H9 (cell line): Measurements from ENCODE around the gene CCDC93. TPM values are rescaled to one million over a fixed set of nuclear protein-coding genes. Genes with fewer than 3 reads are reported as not detected.

Experiments used
- DNase-seq: peaks from one replicate; pipeline ENCODE4 v3.0.0-alpha.2; 2017
- H2AFZ ChIP-seq: one replicate; pipeline ENCODE4 v1.6.1; 2013; ENCODE audit warnings: mild to moderate bottlenecking, low read length, control low read depth, moderate library complexity
- H2AK5ac ChIP-seq: 2 replicates; pipeline ENCODE4 v1.6.1; 2013; ENCODE audit warnings: low read length, control low read depth, mixed read lengths; ENCODE audit not compliant: insufficient read length
- H2BK120ac ChIP-seq: one replicate; pipeline ENCODE4 v1.6.1; 2013; ENCODE audit warnings: low read depth, mild to moderate bottlenecking, low read length, control low read depth, inconsistent platforms; ENCODE audit not compliant: poor library complexity, severe bottlenecking
- H2BK12ac ChIP-seq: 2 replicates; pipeline ENCODE4 v1.6.1; 2013; ENCODE audit warnings: low read length, control low read depth, mixed read lengths, low read depth; ENCODE audit not compliant: insufficient read length
- H2BK15ac ChIP-seq: 2 replicates; pipeline ENCODE4 v1.6.1; 2013; ENCODE audit warnings: low read depth, low read length, control low read depth
- H2BK20ac ChIP-seq: one replicate; pipeline ENCODE4 v1.6.1; 2013; ENCODE audit warnings: low read depth, mild to moderate bottlenecking, low read length, control low read depth, inconsistent platforms; ENCODE audit not compliant: poor library complexity, severe bottlenecking
- H2BK5ac ChIP-seq: 2 replicates; pipeline ENCODE4 v1.6.1; 2013; ENCODE audit warnings: low read length, control low read depth, mixed read lengths; ENCODE audit not compliant: insufficient read length
- H3K14ac ChIP-seq: 2 replicates; pipeline ENCODE4 v1.6.1; 2013; ENCODE audit warnings: low read length, control low read depth; ENCODE audit not compliant: insufficient read depth
- H3K18ac ChIP-seq: 2 replicates; pipeline ENCODE4 v1.6.1; 2013; ENCODE audit warnings: low read depth, mild to moderate bottlenecking, mixed read lengths, low read length, control low read depth; ENCODE audit not compliant: insufficient read length
- H3K23ac ChIP-seq: 2 replicates; pipeline ENCODE4 v1.6.1; 2013; ENCODE audit warnings: low read length, control low read depth, mixed read lengths, low read depth; ENCODE audit not compliant: insufficient read length
- H3K23me2 ChIP-seq: 2 replicates; pipeline ENCODE4 v1.6.1; 2013; ENCODE audit warnings: low read depth, mild to moderate bottlenecking, mixed read lengths, low read length, control low read depth; ENCODE audit not compliant: insufficient read length, poor library complexity, severe bottlenecking
- H3K27ac ChIP-seq: 2 replicates; pipeline ENCODE4 v1.5.1; 2013; ENCODE audit warnings: low read length, control low read depth, mixed read lengths, low read depth; ENCODE audit not compliant: insufficient read length
- H3K27me3 ChIP-seq: 2 replicates; pipeline ENCODE4 v1.6.1; 2013; ENCODE audit warnings: low read length, control low read depth, inconsistent platforms; ENCODE audit not compliant: insufficient read depth
- H3K4ac ChIP-seq: 2 replicates; pipeline ENCODE4 v1.6.1; 2013; ENCODE audit warnings: low read depth, mild to moderate bottlenecking, control low read depth, inconsistent platforms, low read length, moderate library complexity
- H3K4me1 ChIP-seq: 2 replicates; pipeline ENCODE4 v1.6.1; 2013; ENCODE audit warnings: low read length, control low read depth, inconsistent platforms; ENCODE audit not compliant: insufficient read depth
- H3K4me2 ChIP-seq: 2 replicates; pipeline ENCODE4 v1.6.1; 2013; ENCODE audit warnings: low read length, control low read depth, mixed read lengths; ENCODE audit not compliant: insufficient read length, insufficient read depth
- H3K56ac ChIP-seq: 2 replicates; pipeline ENCODE4 v1.6.1; 2013; ENCODE audit warnings: low read depth, mild to moderate bottlenecking, mixed read lengths, low read length, control low read depth; ENCODE audit not compliant: insufficient read length
- H3K79me1 ChIP-seq: 2 replicates; pipeline ENCODE4 v1.6.1; 2013; ENCODE audit warnings: low read depth, mild to moderate bottlenecking, moderate library complexity, low read length, control low read depth, inconsistent platforms; ENCODE audit not compliant: insufficient read depth, poor library complexity, severe bottlenecking
- H3K79me2 ChIP-seq: 2 replicates; pipeline ENCODE4 v1.6.1; 2013; ENCODE audit warnings: low read length, control low read depth, inconsistent platforms; ENCODE audit not compliant: insufficient read depth
- H3K9ac ChIP-seq: 2 replicates; pipeline ENCODE4 v1.6.1; 2013; ENCODE audit warnings: low read length, control low read depth, mixed read lengths; ENCODE audit not compliant: insufficient read length; ENCODE audit errors: extremely low read depth
- H3K9me3 ChIP-seq: one replicate; pipeline ENCODE4 v1.6.1; 2013; ENCODE audit warnings: low read depth, low read length, inconsistent platforms; ENCODE audit not compliant: control insufficient read depth
- H3T11ph ChIP-seq: one replicate; pipeline ENCODE4 v1.6.1; 2013; ENCODE audit warnings: mild to moderate bottlenecking, low read length, control low read depth, inconsistent platforms
- H4K20me1 ChIP-seq: one replicate; pipeline ENCODE4 v1.6.1; 2013; ENCODE audit not compliant: control insufficient read depth, insufficient read length, insufficient read depth
- H4K5ac ChIP-seq: 2 replicates; pipeline ENCODE4 v1.6.1; 2013; ENCODE audit warnings: low read depth, mild to moderate bottlenecking, mixed read lengths, low read length, control low read depth; ENCODE audit not compliant: insufficient read length
- H4K8ac ChIP-seq: replicated peaks from 2 replicates; pipeline ENCODE4 v1.6.1; 2013; ENCODE audit warnings: low read length, control low read depth, mixed read lengths, low read depth; ENCODE audit not compliant: insufficient read length
- H4K91ac ChIP-seq: 2 replicates; pipeline ENCODE4 v1.6.1; 2013; ENCODE audit warnings: low read depth, mild to moderate bottlenecking, moderate library complexity, mixed read lengths, low read length, control low read depth; ENCODE audit not compliant: insufficient read length
- H3K27ac Mint-ChIP-seq, 3 experiments: 2 replicates in 2 of 3; 3 replicates in 1 of 3; pipeline ENCODE4 v1.8.0; 2020 to 2021; ENCODE audit warnings: mixed read lengths in 3 of 3, mild to moderate bottlenecking in 1 of 3, moderate library complexity in 1 of 3
- H3K27me3 Mint-ChIP-seq: 2 replicates; pipeline ENCODE4 v1.8.0; 2021; ENCODE audit warnings: low read depth, mild to moderate bottlenecking, moderate library complexity, mixed read lengths
- H3K36me3 Mint-ChIP-seq, 3 experiments: 2 replicates in 2 of 3; 3 replicates in 1 of 3; pipeline ENCODE4 v1.8.0; 2020 to 2021; ENCODE audit warnings: low read depth in 3 of 3, mixed read lengths in 3 of 3; ENCODE audit not compliant: insufficient read depth in 1 of 3
- H3K4me1 Mint-ChIP-seq, 2 experiments: 2 replicates each; pipeline ENCODE4 v1.8.0; 2020; ENCODE audit warnings: mixed read lengths in 2 of 2
- H3K4me3 Mint-ChIP-seq, 2 experiments: 2 replicates in 1 of 2; 3 replicates in 1 of 2; pipeline ENCODE4 v1.8.0; 2020 to 2021; ENCODE audit warnings: mild to moderate bottlenecking in 2 of 2, mixed read lengths in 2 of 2, moderate library complexity in 1 of 2
- H3K9me3 Mint-ChIP-seq, 2 experiments: 2 replicates in 1 of 2; 3 replicates in 1 of 2; pipeline ENCODE4 v1.8.0; 2020; ENCODE audit warnings: mild to moderate bottlenecking in 2 of 2, mixed read lengths in 2 of 2, moderate library complexity in 1 of 2
- WGBS: extraction: QIAGEN DNeasy Blood & Tissue Kit; methylation state at CpG from one replicate; pipeline ENCODE4 v1.1.7; 2013; ENCODE audit warnings: missing lambda C conversion rate, low lambda C conversion rate, mixed read lengths; ENCODE audit not compliant: insufficient read length; ENCODE audit errors: extremely low coverage; 5-methylcytosine and 5-hydroxymethylcytosine counted together
- total RNA-seq: library from RNA; stranded (reverse); gene quantifications from 2 replicates; pipeline ENCODE4 v1.2.1, GENCODE V29; 2021
- TF ChIP-seq, protein P1 (sequence below): fragments of 200-600 bp; sonication (generic); conservative IDR thresholded peaks from 3 replicates; pipeline ENCODE4 v1.8.0; 2021; ENCODE audit warnings: antibody characterized with exemption, mild to moderate bottlenecking

Gene CCDC93
- total RNA-seq, 1 experiment from 2014 or later: 16.4 TPM

DNA sequence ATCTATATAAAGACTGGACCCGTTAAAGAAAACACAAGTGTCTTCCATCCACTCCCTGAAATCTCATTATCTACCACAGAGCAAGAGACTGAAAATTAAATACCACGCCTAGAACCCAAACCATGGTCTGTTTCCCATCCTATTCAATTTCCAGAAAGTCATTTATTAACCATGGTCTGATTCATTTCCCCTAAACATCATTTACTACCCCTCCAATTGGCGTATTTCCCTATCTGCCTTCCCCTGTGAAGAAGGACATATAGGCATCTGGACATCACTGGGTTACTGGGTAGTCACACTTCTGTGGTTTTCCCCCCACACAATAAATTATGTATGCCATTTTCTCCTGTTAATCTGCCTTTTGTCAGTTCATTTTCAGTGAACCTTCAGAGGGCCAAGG, 30.8 kb downstream of the CCDC93 start:
- H2BK5ac ChIP-seq: no peak overlapping the region
- H3K18ac ChIP-seq: no peak overlapping the region
- peaks cover 4 to 13% (median 9%) of the 10 kb centered on the region in 3 experiments; a peak in 5 of 7 replicates for H3K36me3 Mint-ChIP-seq
- no peak overlapping the region for H3K4ac ChIP-seq
- no peaks in the 10 kb centered on the region for H3K27me3 Mint-ChIP-seq
- WGBS: no CpG with 5 or more reads among the region's 3 CpGs
- H2AFZ ChIP-seq: no peak overlapping the region
- no peak overlapping the region for H2BK120ac ChIP-seq
- H4K91ac ChIP-seq: no peak overlapping the region
- H3K56ac ChIP-seq: no peak overlapping the region
- no peak overlapping the region for H2AK5ac ChIP-seq
- no peak overlapping the region for H3K4me3 Mint-ChIP-seq
- H3K27ac ChIP-seq: no peak overlapping the region
- H3K4me1 Mint-ChIP-seq: peaks cover 8 to 14% of the 10 kb centered on the region in 2 experiments
- no peak overlapping the region for H4K5ac ChIP-seq
- H2BK20ac ChIP-seq: no peak overlapping the region
- no peaks in the 10 kb centered on the region for H3K9me3 ChIP-seq
- no peak overlapping the region for H3K14ac ChIP-seq
- H3K4me2 ChIP-seq: no peak overlapping the region
- no peaks in the 10 kb centered on the region for H3K9me3 Mint-ChIP-seq
- DNase-seq: no peak
- no peak overlapping the region for H4K8ac ChIP-seq
- no peaks in the 10 kb centered on the region for H3K27me3 ChIP-seq
- no peak overlapping the region for H2BK15ac ChIP-seq
- H3K23me2 ChIP-seq: no peaks in the 10 kb centered on the region
- H3K27ac Mint-ChIP-seq: no peak overlapping the region
- H3K23ac ChIP-seq: no peak overlapping the region
- no peak overlapping the region for H3K9ac ChIP-seq
- no peaks in the 10 kb centered on the region for H4K20me1 ChIP-seq
- TF ChIP-seq, protein P1, sequence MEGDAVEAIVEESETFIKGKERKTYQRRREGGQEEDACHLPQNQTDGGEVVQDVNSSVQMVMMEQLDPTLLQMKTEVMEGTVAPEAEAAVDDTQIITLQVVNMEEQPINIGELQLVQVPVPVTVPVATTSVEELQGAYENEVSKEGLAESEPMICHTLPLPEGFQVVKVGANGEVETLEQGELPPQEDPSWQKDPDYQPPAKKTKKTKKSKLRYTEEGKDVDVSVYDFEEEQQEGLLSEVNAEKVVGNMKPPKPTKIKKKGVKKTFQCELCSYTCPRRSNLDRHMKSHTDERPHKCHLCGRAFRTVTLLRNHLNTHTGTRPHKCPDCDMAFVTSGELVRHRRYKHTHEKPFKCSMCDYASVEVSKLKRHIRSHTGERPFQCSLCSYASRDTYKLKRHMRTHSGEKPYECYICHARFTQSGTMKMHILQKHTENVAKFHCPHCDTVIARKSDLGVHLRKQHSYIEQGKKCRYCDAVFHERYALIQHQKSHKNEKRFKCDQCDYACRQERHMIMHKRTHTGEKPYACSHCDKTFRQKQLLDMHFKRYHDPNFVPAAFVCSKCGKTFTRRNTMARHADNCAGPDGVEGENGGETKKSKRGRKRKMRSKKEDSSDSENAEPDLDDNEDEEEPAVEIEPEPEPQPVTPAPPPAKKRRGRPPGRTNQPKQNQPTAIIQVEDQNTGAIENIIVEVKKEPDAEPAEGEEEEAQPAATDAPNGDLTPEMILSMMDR: no peak
- no peaks in the 10 kb centered on the region for H3K4me1 ChIP-seq
- H2BK12ac ChIP-seq: no peak overlapping the region
- no peaks in the 10 kb centered on the region for H3K79me2 ChIP-seq
- no peak overlapping the region for H3T11ph ChIP-seq
- H3K79me1 ChIP-seq: no peaks in the 10 kb centered on the region
